ENCODE measurements around the gene SCCPDH. TPM values are rescaled to one million over a fixed set of nuclear protein-coding genes. Genes with fewer than 3 reads are reported as not detected.
"Not testable (repeated sequence)": the region's sequence is repeated elsewhere in the genome, so short reads cannot be mapped to it uniquely, and the experiment has no call there.

SCCPDH gene
- total RNA-seq, 1 experiment from 2014 or later = 26.4 TPM

DNA sequence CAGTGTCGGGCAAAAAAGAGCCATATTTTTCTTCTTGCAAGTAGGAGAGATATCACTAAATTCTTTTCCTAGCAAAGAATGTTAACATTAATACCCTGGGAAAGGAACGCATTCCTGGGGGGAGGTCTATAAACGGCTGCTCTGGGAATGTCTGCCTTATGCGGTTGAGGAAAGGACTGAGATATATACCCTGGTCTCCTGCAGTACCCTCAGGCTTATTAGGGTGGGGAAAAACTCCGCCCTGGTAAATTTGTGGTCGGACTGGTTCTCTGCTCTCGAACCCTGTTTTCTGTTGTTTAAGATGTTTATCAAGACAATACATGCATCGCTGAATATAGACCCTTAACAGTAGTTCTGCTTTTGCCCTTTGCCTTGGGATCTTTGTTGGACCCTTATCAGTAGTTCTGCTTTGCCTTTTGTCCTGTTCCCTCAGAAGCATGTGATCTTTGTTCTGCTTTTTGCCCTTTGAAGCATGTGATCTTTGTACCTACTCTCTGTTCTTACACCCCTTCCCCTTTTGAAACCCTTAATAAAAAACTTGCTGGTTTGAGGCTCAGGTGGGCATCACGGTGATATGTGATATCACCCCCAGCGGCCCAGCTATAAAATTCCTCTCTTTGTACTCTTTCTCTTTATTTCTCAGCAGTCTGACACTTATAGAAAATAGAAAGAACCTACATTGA is 29.9 kb upstream of the SCCPDH start:
- not testable (repeated sequence) for H3K27me3 ChIP-seq; H3K36me3 ChIP-seq; DNase-seq; H3K27ac ChIP-seq; H3K4me3 ChIP-seq; H3K4me1 ChIP-seq; H3K9me3 ChIP-seq (replicated peaks)

DNA sequence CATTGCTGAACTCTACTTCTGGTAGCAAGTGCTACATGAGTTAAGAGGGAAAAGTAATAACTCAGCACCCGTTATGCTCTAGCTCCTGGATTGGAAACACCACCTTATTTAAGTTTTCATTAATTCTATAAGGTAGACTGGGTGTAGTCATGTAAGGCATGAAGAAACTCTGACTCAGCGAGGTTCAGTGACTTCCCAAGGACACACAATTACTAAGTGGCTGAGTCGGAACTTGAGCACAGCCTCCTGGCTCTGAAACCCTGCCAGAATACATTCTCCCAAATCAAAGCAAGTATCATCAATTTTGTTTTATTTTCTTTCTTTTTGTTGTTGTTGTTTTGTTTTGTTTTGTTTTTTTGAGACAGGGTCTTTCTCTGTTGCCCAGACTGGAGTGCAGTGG is 29.1 kb upstream of the SCCPDH start:
- H3K27ac ChIP-seq = no peak overlapping the region
- DNase-seq = no peak
- H3K4me3 ChIP-seq = no peak overlapping the region
- no peaks in the 10 kb centered on the region for H3K9me3 ChIP-seq (replicated peaks)
- H3K36me3 ChIP-seq = no peaks in the 10 kb centered on the region
- no peaks in the 10 kb centered on the region for H3K27me3 ChIP-seq
- no peaks in the 10 kb centered on the region for H3K4me1 ChIP-seq

DNA sequence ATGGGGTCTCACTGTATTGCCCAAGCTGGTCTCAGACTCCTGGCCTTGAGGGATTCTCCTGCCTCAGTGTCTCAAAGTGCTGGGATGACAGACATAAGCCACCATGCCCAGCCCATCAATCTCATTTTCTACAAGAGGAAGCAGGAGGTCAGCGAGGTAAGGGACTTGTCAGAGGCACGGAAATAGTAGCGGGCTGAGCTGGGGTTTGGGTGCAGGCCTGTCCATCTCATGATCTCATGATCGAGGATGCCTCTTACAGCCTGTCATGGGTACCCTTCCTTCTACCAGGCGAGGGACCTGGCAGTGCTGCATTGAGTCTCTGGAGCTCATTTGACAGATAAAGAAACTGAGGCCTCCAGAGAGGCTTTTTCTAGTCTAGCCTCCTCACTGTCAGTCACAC is 28.5 kb upstream of the SCCPDH start:
- Histone ChIP-seq H3K4me1 (no peaks in the 10 kb centered on the region), H3K4me3 (no peak overlapping the region), H3K36me3 (no peaks in the 10 kb centered on the region), H3K9me3 (replicated peaks) (no peaks in the 10 kb centered on the region), H3K27me3 (no peaks in the 10 kb centered on the region), H3K27ac (no peak overlapping the region)
- no peak for DNase-seq

DNA sequence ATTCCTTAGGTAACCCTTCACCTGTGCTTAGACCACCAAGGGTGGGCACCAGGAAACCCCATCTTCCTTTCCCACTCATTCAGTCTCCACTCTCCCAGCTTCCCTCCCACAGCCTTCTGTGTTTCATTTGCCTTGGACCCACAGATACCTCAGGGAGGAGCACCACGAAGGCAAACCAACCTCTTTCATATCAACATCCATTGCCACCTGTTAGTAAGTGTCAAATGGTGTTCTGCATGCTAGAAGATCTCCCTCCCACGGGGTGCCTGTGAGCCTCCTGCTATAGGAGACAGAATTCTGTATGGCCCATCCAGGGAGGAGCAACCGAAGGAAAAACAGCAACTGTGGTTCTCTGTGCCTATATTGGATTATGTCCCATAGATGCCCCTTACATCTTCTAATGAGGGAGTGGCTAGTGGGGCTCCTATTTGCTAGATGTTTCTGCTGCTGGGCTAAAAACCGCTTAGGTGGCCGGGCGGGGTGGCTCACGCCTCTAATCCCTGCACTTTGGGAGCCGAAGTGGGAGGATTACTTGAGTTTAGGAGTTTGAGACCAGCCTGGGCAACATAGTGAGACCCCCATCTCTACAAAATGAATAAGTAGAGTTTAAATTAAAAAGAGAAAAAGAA is 25.6 kb upstream of the SCCPDH start:
- DNase-seq = peak; percentile 63 to 82
- H3K27me3 ChIP-seq = no peaks in the 10 kb centered on the region

DNA sequence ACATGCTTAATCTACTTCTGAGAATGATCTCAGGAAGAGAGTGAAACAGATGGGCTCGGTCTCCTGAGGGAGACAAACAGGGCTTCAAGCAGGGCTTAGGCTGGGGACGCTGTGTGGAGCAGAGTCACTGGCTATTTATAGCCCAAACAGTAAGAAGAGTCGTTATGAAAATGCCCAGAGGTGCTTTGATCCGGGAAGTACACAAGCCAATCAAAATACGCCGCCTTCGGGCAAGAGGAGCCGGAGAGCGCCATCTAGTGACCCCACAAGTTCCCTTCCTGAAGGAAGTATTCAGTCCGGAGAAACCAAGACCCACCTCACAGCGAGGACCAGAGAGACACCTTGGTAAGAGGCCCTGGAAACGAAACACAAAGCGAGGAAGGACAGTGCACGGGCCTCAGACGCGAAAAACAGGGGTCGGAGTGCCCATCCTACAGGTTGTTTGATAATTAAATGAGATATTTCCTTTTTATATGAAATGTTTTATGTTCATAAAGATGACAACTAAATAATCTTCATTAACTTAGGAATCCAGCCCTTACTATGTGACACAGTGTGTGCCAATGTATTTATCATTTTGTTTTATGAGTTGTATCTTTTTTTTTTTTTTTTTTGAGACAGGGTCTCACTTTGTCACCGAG is 25.0 kb upstream of the SCCPDH start:
- H3K9me3 ChIP-seq (replicated peaks) = no peaks in the 10 kb centered on the region
- H3K4me1 ChIP-seq = no peaks in the 10 kb centered on the region
- peak overlapping the region; percentile 51 for H3K27ac ChIP-seq
- no peaks in the 10 kb centered on the region for H3K36me3 ChIP-seq
- H3K4me3 ChIP-seq = peak overlapping the region; percentile 55
- H3K27me3 ChIP-seq = no peaks in the 10 kb centered on the region
- DNase-seq = peak; percentile 88 to 93

More for the DNA sequence above, 25.6 kb upstream of the SCCPDH start:
- Histone ChIP-seq H3K27ac (peak overlapping the region; percentile 51), H3K4me1 (no peaks in the 10 kb centered on the region), H3K9me3 (replicated peaks) (no peaks in the 10 kb centered on the region), H3K4me3 (peak overlapping the region; percentile 55), H3K36me3 (no peaks in the 10 kb centered on the region)

DNA sequence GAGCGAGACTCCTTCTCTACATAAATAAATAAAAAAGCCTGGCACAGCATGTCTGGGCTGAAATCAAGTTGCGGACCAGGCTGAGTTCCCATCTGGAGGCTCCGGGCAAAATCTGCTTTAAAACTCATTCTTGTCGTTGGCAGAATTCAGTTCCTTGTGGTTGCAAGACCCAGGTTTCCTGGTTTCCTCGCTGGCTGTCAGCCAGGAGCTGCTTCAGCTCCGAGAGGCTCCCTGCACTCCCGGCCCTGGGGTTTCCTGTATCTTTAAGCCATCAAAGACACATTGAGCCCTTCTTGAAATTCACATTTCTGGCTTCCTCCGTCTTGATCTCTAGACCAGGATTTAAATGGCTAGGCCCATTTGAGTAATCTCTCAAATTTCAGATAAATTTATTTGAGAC is 20.6 kb upstream of the SCCPDH start:
- Histone ChIP-seq H3K9me3 (replicated peaks) (0 out of 2 replicates have a peak, but pooled peaks cover 3% of the 10 kb centered on the region), H3K27me3 (no peaks in the 10 kb centered on the region), H3K27ac (no peak overlapping the region), H3K4me1 (no peaks in the 10 kb centered on the region), H3K4me3 (no peak overlapping the region), H3K36me3 (no peaks in the 10 kb centered on the region)
- no peak for DNase-seq

DNA sequence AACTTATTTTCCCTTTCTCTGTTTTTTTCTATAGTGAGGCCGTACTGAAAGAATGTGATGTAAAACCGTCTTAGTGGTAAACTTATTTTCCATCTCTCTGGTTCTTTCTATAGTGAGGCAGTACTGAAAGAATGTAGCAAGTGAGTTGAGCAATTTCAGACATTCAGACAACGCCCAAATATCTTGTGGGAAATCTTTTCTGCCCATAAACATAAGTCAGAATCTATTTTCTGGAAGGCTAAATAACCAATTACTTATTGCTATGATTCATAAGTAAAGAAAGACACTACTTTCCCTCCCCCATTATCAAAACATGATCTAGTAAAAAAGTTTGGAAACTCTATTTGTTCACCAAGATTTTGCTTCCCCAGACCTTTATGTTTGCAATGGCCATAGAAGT is 18.8 kb upstream of the SCCPDH start:
- DNase-seq = no peak
- 0 out of 2 replicates have a peak, but pooled peaks cover 3% of the 10 kb centered on the region for H3K9me3 ChIP-seq (replicated peaks)
- no peak overlapping the region for H3K27ac ChIP-seq
- no peak overlapping the region for H3K4me3 ChIP-seq
- H3K4me1 ChIP-seq = no peaks in the 10 kb centered on the region
- H3K27me3 ChIP-seq = no peaks in the 10 kb centered on the region
- H3K36me3 ChIP-seq = no peaks in the 10 kb centered on the region

DNA sequence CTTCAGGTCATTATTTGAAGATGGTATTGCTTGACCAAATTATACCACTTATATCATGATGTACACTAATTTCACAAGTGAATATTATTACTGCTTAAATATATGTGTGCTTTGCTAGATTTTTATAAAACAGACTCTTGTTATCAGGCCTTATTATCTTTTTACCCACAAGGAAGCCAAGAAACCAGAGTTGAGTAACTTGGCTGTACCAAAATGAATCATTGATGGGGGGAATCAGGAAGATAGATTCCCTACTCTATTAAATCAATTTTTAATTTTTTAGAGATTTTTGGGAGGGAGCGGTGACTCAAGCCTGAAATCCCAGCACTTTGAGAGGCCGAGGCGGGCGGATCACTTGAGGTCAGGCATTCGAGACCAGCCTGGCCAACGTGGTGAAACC is 16.0 kb upstream of the SCCPDH start:
- 0 out of 2 replicates have a peak, but pooled peaks cover 3% of the 10 kb centered on the region for H3K9me3 ChIP-seq (replicated peaks)
- no peak for DNase-seq
- H3K27me3 ChIP-seq = no peaks in the 10 kb centered on the region
- no peak overlapping the region for H3K27ac ChIP-seq
- no peak overlapping the region for H3K4me3 ChIP-seq
- no peaks in the 10 kb centered on the region for H3K36me3 ChIP-seq
- H3K4me1 ChIP-seq = no peaks in the 10 kb centered on the region

DNA sequence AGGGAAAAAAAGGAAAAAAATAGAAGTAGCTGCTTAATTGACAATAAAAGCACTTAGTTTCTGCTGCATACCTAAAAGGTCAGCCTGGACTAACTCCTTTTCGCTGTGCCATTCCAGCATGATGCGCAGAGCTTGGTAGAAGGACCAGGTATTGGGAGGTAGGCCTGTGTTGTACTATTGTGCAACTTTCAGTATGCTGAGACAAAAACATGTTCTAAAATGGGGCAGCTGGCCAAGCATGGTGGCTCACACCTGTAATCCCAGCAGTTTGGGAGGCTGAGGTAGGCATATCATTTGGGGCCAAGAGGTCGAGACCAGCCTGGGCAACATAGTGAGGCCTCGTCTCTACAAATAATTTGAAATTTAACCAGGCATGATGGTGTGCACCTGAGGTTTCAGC is 15.0 kb upstream of the SCCPDH start:
- H3K4me3 ChIP-seq = no peak overlapping the region
- no peak overlapping the region for H3K27ac ChIP-seq
- 0 out of 2 replicates have a peak, but pooled peaks cover 3% of the 10 kb centered on the region for H3K9me3 ChIP-seq (replicated peaks)
- H3K27me3 ChIP-seq = no peaks in the 10 kb centered on the region
- H3K36me3 ChIP-seq = no peaks in the 10 kb centered on the region
- no peak for DNase-seq
- H3K4me1 ChIP-seq = no peaks in the 10 kb centered on the region

DNA sequence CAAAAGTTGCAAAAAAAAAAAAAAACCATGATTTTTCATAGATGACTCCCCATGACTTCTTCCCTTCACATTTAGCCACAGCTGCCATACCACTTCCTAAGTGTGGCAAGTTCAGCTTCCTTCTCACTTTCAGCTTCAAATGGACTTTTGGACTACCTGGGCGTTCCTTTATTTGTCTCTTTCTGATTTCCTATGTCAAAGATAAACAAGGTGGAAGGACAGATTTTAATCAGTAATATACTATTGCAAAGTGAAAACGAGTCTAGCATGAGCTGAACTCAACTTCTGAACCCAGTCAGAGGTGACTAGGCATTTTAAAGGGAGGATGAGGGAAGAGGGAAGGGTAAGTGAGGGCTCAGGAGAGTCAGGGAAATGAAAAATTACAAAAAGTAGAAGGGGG is 14.4 kb upstream of the SCCPDH start:
- Histone ChIP-seq H3K27ac (no peak overlapping the region), H3K27me3 (no peaks in the 10 kb centered on the region), H3K9me3 (replicated peaks) (0 out of 2 replicates have a peak, but pooled peaks cover 3% of the 10 kb centered on the region), H3K4me3 (no peak overlapping the region), H3K36me3 (no peaks in the 10 kb centered on the region), H3K4me1 (no peaks in the 10 kb centered on the region)
- DNase-seq = no peak

DNA sequence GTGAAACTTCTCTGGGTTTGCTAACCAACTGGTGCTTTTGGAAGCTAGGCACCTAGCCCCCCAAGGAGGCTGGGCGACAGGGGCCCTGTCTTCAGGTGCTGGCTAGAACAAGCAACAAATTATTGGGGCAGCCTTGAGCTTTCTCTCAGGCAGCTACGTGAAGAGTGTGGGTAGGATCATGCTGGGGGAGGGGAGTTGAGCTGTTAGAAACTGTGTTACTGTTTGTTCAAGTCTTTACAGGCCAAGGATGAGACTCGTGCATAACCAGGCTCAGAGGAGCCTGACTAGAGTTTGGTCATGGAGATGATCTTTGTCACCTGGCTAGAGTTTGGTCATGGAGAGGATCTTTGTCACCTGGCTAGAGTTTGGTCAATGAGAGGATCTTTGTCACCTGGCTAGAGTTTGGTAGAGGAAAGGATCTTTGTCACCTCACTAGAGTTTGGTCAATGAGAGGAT is 12.6 kb upstream of the SCCPDH start:
- Histone ChIP-seq H3K36me3 (no peaks in the 10 kb centered on the region), H3K9me3 (replicated peaks) (0 out of 2 replicates have a peak, but pooled peaks cover 3% of the 10 kb centered on the region), H3K4me3 (no peak overlapping the region), H3K4me1 (no peaks in the 10 kb centered on the region), H3K27me3 (no peaks in the 10 kb centered on the region), H3K27ac (no peak overlapping the region)
- DNase-seq = no peak

DNA sequence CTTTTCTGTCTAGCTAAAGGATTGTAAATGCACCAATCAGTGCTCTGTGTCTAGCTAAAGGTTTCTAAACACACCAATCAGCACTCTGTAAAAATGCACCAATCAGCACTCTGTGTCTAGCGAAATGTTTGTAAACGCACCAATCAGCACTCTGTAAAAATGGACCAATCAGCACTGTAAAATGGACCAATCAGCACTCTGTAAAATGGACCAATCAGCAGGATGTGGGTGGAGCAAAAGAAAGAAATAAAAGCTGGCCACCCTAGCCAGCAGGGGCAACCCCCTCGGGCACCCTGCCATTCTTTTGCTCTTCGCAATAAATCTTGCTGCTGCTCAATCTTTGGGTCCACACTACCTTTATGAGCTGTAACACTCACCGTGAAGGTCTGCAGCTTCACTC is 11.8 kb upstream of the SCCPDH start:
- not testable (repeated sequence) for H3K27ac ChIP-seq; H3K27me3 ChIP-seq; H3K4me1 ChIP-seq; H3K9me3 ChIP-seq (replicated peaks); H3K36me3 ChIP-seq; DNase-seq; H3K4me3 ChIP-seq

DNA sequence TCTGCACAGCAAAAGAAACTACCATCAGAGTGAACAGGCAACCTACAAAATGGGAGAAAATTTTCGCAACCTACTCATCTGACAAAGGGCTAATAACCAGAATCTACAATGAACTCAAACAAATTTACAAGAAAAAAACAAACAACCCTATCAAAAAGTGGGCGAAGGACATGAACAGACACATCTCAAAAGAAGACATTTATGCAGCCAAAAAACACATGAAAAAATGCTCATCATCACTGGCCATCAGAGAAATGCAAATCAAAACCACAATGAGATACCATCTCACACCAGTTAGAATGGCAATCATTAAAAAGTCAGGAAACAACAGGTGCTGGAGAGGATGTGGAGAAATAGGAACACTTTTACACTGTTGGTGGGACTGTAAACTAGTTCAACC is 4.8 kb upstream of the SCCPDH start:
- H3K9me3 ChIP-seq (replicated peaks); H3K4me3 ChIP-seq; H3K27me3 ChIP-seq; H3K4me1 ChIP-seq; DNase-seq; H3K27ac ChIP-seq; H3K36me3 ChIP-seq: not testable (repeated sequence)

DNA sequence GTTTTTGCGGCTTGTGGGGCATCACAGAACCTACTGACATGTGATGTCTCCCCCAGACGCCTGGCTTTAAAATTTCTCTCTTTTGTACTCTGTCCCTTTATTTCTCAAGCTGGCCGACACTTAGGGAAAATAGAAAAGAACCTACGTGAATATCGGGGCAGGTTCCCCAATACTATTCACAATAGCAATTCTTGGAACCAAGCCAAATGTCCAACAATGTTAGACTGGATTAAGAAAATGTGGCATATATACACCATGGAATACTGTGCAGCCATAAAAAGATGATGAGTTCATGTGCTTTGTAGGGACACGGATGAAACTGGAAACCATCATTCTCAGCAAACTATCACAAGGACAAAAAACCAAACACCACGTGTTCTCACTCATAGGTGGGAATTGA is 3.4 kb upstream of the SCCPDH start:
- H3K27me3 ChIP-seq; H3K9me3 ChIP-seq (replicated peaks); H3K36me3 ChIP-seq; H3K4me1 ChIP-seq; H3K27ac ChIP-seq; DNase-seq; H3K4me3 ChIP-seq: not testable (repeated sequence)

DNA sequence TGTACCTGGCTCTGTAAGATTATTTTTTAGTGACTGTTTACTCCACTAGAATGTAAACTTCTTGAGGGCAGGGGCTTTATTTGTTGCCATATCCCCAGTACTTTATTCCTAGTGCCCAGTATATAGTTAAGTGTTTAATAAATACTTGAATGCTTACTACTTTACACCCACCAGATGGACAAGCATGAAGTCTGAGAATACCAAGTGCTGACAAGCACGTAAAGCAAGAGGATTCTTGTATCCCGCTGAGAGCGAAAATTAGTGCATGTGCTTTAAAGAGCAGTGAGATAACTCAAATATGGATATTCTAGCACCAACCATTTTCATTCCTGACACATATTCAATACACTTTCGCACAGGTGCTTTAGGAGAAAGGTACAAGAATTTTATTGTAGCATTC is 1.5 kb upstream of the SCCPDH start:
- no peaks in the 10 kb centered on the region for H3K4me1 ChIP-seq
- no peak for DNase-seq
- H3K27me3 ChIP-seq = no peaks in the 10 kb centered on the region
- H3K27ac ChIP-seq = no peak overlapping the region
- no peaks in the 10 kb centered on the region; the same call in 1 of the 2 replicates for H3K36me3 ChIP-seq
- no peak overlapping the region for H3K4me3 ChIP-seq
- H3K9me3 ChIP-seq (replicated peaks) = peaks cover 8% of the 10 kb centered on the region

Data from SJCRH30 (cell line).